Measurements from ENCODE around the gene TTC27.

Gene TTC27

GRCh38 chr2:32671885-32672533 lies 44.2 kb downstream of the TTC27 start:
- no peaks in the 10 kb centered on the region for H3K36me3 ChIP-seq (replicated peaks)
- H3K27me3 ChIP-seq (replicated peaks): no peaks in the 10 kb centered on the region
- H3K4me3 ChIP-seq (ENCODE audit: low read depth, low read length): no peak overlapping the region
- TF ChIP-seq, protein P1, sequence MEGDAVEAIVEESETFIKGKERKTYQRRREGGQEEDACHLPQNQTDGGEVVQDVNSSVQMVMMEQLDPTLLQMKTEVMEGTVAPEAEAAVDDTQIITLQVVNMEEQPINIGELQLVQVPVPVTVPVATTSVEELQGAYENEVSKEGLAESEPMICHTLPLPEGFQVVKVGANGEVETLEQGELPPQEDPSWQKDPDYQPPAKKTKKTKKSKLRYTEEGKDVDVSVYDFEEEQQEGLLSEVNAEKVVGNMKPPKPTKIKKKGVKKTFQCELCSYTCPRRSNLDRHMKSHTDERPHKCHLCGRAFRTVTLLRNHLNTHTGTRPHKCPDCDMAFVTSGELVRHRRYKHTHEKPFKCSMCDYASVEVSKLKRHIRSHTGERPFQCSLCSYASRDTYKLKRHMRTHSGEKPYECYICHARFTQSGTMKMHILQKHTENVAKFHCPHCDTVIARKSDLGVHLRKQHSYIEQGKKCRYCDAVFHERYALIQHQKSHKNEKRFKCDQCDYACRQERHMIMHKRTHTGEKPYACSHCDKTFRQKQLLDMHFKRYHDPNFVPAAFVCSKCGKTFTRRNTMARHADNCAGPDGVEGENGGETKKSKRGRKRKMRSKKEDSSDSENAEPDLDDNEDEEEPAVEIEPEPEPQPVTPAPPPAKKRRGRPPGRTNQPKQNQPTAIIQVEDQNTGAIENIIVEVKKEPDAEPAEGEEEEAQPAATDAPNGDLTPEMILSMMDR (IDR thresholded peaks at IDR 0.05; ENCODE audit: low read depth, low read length, missing control alignments): no peak
- in situ Hi-C loops (cut with HindIII; ENCODE audit: low pct_ligation_motif_present, low sequenced_read_pairs): no loop called here
- no peak for DNase-seq
- H3K27ac ChIP-seq: no peak overlapping the region

GRCh38 chr2:32678825-32679224 lies 51.0 kb downstream of the TTC27 start:
- H3K36me3 ChIP-seq (replicated peaks): no peaks in the 10 kb centered on the region
- in situ Hi-C loops (cut with HindIII; ENCODE audit: low pct_ligation_motif_present, low sequenced_read_pairs): no loop called here
- no peak overlapping the region for H3K4me3 ChIP-seq (ENCODE audit: low read depth, low read length)
- no peaks in the 10 kb centered on the region for H3K27me3 ChIP-seq (replicated peaks)
- DNase-seq: peak; percentile 6
- H3K27ac ChIP-seq: no peak overlapping the region
- TF ChIP-seq, protein P1 (IDR thresholded peaks at IDR 0.05; ENCODE audit: low read depth, low read length, missing control alignments): no peak

DNA sequence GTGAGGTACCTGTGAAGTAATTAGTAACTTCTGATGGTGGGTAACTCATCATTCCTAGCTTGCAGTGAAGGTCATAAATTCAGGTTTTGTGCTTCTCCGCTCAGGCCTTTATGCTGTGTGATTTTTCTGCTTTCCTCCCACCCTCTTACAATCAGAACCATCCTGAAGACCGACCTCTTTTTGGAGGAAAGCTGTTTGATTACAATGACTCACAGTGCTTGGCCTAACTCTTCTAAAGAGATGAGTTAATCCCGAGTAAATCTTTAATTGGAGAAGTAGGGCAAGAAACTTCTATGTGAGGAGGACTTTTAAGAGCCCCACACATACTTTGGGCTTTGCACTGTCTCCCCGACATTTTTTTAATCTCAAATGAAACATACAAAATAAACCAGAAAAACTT lies 53.1 kb downstream of the TTC27 start:
- Histone ChIP-seq H3K36me3 (replicated peaks) (no peaks in the 10 kb centered on the region), H3K4me3 (ENCODE audit: low read depth, low read length) (no peak overlapping the region), H3K27me3 (replicated peaks) (no peaks in the 10 kb centered on the region), H3K27ac (no peak overlapping the region)
- in situ Hi-C loops (cut with HindIII; ENCODE audit: low pct_ligation_motif_present, low sequenced_read_pairs): no loop called here
- DNase-seq: no peak
- TF ChIP-seq, protein P1 (IDR thresholded peaks at IDR 0.05; ENCODE audit: low read depth, low read length, missing control alignments): no peak

- in situ Hi-C loops (cut with HindIII; ENCODE audit: low pct_ligation_motif_present, low sequenced_read_pairs): no loop called here
- no peak for DNase-seq
- Histone ChIP-seq H3K27ac (no peak overlapping the region), H3K4me3 (ENCODE audit: low read depth, low read length) (no peak overlapping the region), H3K36me3 (replicated peaks) (no peaks in the 10 kb centered on the region), H3K27me3 (replicated peaks) (no peaks in the 10 kb centered on the region)
- TF ChIP-seq, protein P1 (IDR thresholded peaks at IDR 0.05; ENCODE audit: low read depth, low read length, missing control alignments): no peak
These were observed 55.8 kb downstream of the TTC27 start for GRCh38 chr2:32683520-32684086.

- in situ Hi-C loops (cut with HindIII; ENCODE audit: low pct_ligation_motif_present, low sequenced_read_pairs): no loop called here
- no peak overlapping the region for H3K27ac ChIP-seq
These were observed 60.7 kb downstream of the TTC27 start for GRCh38 chr2:32688541-32688940.

More at GRCh38 chr2:32688541-32688940, 60.7 kb downstream of the TTC27 start:
- TF ChIP-seq, protein P1 (IDR thresholded peaks at IDR 0.05; ENCODE audit: low read depth, low read length, missing control alignments): no peak
- DNase-seq: no peak
- H3K4me3 ChIP-seq (ENCODE audit: low read depth, low read length): no peak overlapping the region
- no peaks in the 10 kb centered on the region for H3K27me3 ChIP-seq (replicated peaks)
- no peaks in the 10 kb centered on the region for H3K36me3 ChIP-seq (replicated peaks)

Measured in brain microvascular endothelial cell (primary cell).